Activated T-cell treated with anti-CD3 and anti-CD28 coated beads for 48 hours (primary cell): Measurements from ENCODE around the gene MTHFS.
"Not testable (repeated sequence)": the region's sequence is repeated elsewhere in the genome, so short reads cannot be mapped to it uniquely, and the experiment has no call there.

Experiments
- DNase-seq: peaks from one replicate; pipeline ENCODE4 v3.0.0-alpha.2; 2020; ENCODE audit warnings: low read depth

Gene MTHFS

DNA sequence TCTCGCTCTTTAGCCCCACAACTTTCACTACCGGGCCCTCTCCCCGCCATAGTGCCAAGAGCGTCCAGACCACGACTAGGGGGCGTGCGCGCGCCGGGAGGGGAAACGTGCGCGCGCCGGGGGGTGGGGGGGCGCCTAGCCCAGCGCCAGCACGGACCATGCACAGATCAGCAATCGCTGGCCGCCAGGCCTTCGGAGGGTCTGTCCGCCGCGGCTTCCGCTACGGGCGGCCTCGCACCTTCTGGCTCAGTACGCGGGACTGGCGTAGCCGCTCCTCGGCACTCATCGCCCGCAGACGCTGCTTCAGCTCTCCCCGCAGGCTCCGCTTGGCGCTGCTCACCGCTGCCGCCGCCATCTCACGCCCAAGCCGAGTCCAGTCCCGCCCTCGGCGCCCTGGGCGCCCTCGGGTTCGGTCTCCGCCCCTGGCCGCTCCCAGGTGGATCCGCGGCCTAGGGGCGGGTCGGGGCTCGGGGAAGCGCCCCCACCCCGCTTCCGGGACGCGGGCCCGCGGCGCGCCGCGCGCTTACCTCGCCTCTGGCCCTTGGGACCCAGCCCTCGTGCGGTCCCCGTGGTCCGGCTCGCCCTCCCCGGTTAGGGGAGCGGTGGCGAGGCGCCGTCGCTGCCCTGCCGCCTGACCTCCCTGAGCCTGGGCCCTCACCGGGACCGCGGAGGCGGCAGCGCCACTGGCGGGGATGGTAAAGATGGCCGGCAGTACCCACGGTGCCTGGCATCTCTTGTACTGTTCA is at the start of gene MTHFS:
Gene MTHFS (minus strand): TSS at position 381 of the 746 bp plus-strand sequence. CDS start 26 bp downstream, at position 355.
- peak; percentile 72 for DNase-seq

GRCh38 chr15:79944622-79945021 is 47.8 kb upstream of the MTHFS start:
- no peak for DNase-seq

GRCh38 chr15:79943820-79944219 is 47.0 kb upstream of the MTHFS start:
- no peak for DNase-seq

- no peak for DNase-seq
These were observed 46.1 kb upstream of the MTHFS start for GRCh38 chr15:79942741-79943481.

- DNase-seq, result no peak
These were observed 42.6 kb upstream of the MTHFS start for GRCh38 chr15:79939399-79939798.

- DNase-seq, result no peak
These were observed 41.3 kb upstream of the MTHFS start for GRCh38 chr15:79938143-79938542.

GRCh38 chr15:79935556-79936201 is 38.9 kb upstream of the MTHFS start:
- DNase-seq, result not testable (repeated sequence)

- no peak for DNase-seq
These were observed 36.4 kb upstream of the MTHFS start for GRCh38 chr15:79933231-79933630.

- DNase-seq, result no peak
These were observed 35.6 kb upstream of the MTHFS start for GRCh38 chr15:79932447-79932846.

- no peak for DNase-seq
These were observed 33.7 kb upstream of the MTHFS start for GRCh38 chr15:79930516-79930915.

DNA sequence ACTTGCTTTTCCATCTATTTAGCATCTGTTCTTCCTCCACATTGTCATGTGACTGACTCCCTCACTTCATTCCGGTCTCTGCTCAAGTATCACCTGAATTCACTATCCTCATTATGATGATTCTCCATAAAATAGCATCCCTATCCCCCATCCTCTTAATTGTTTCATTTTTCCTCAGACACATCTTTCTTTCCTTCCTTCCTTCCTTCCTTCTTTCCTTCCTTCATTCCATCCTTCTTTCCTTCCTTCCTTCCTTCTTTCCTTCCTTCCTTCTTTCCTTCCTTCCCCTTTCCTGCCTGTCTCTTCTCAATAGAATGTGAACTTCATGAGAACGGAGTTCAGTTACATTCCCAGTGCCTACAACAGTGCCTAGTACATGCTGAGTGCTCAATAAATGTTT is 32.6 kb upstream of the MTHFS start:
- DNase-seq, result no peak

- DNase-seq, result not testable (repeated sequence)
These were observed 29.3 kb upstream of the MTHFS start for GRCh38 chr15:79926116-79926515.

- no peak for DNase-seq
These were observed 27.6 kb upstream of the MTHFS start for GRCh38 chr15:79924379-79924778.

DNA sequence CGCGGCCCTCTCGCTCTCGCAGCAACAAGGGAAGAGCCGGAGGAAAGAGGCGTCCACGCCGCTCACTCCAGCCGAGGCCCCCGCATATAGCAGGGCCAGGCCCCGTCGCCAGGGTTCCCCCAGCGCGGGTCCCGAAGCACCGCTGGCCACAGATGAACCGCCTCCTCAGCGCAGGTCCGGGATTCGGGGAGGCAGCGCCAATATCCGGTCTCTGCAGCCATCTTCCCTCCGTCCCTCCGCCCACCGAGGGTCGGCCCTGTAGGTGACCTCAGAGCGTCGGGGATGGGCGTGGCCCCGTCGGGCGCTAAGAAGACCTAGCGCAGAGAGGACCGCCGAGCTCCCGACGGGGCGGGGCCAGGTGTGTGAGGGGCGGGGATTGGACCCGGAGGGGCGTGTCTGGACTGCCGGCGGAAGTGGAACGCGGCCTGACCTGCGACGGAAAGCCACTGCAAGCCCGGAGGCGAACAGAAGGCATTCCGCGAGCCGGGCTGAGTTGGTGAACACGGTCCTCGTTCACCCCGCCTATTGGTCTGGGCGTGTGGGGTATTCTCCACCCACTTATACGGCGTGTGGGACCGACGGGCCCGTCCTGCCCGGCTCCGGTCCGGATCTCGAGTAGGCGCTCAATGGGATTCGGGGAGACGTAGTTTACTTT is 26.8 kb upstream of the MTHFS start:
- peak; percentile 100 for DNase-seq

- peak; percentile 60 for DNase-seq
These were observed 26.3 kb upstream of the MTHFS start for GRCh38 chr15:79923079-79923514.

DNA sequence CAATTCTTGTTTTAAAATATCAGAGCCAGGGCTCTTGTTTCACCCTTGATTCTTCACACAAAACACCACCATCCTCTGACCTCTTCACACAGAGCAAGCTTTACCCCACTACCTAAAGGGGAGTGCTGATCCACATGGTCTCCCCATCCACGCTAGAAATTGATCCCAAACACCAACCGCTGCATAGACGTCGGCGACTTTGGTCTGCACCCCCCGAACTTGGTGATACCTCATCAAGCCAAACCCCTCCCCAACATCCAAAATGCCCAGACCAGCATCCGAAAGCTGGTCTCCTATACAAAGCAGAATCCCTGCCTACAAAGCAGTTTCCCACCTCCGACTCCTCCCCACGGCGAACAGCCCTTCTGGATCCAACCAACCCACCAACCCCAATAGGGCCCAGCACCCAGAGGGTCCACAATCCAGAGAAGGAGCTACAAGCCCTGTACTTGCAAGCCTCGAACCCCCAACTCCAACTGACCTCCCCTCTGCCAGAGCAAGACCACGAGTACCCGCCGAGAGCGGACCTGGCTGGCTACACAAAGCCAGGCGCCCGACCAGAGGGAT is 25.8 kb upstream of the MTHFS start:
- no peak for DNase-seq

DNA sequence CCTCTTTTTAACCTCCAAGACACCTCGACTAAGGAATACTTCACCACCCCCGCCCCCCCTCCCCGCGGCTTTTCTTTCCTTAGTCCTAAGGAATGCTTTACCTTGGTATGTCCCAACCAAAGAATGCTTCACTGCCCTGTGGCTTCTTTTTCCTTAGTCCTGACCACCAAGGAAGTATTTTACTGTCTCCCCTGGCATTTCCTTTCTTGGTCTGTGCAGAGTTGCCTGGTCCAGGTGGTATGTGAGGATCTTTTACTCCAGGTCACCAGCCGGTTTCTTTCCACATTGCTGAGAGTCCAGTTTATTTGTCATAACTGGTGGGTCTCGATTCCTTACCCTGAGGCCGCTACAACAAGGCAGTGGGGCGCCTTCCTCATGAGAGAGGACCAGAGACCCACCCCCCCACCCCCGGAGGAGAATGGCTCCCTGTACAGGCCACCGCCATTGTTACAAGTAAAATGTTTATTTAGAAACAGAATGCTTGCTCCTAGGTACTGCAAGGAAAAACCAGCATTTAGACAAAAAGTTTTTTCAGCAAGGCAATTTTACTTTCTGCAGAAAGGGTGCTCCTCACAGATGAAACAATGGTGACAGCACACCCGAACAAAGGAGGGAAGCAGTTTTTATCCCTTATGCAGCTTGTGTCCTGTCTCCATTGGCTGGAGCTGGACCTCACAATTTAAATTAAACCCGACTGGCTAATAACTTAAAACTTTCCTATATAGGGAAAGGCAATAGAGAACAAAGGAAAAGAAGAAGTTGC is 23.1 kb upstream of the MTHFS start:
- no peak for DNase-seq

GRCh38 chr15:79919090-79919748 is 22.4 kb upstream of the MTHFS start:
- no peak for DNase-seq

DNA sequence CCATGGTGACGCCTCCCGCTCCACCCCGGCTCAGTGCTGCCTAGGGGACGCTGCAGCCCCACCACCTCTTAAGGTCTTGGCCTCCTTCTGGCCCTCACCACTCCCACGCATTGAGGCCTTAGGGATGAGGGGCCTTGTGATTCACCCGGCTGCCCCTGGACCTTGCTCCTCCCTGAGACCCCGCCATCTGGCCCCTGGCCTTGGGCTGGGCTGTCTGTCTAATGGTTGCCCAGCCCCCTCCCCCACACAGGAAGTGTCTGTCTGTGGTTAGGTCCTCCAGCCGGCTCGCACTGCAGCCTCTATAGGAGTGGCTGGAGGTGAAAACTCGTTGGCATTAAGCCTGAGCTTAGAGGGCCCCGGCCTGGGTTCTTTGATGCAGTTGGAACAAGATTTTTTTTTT is 21.5 kb upstream of the MTHFS start:
- DNase-seq, result no peak

DNA sequence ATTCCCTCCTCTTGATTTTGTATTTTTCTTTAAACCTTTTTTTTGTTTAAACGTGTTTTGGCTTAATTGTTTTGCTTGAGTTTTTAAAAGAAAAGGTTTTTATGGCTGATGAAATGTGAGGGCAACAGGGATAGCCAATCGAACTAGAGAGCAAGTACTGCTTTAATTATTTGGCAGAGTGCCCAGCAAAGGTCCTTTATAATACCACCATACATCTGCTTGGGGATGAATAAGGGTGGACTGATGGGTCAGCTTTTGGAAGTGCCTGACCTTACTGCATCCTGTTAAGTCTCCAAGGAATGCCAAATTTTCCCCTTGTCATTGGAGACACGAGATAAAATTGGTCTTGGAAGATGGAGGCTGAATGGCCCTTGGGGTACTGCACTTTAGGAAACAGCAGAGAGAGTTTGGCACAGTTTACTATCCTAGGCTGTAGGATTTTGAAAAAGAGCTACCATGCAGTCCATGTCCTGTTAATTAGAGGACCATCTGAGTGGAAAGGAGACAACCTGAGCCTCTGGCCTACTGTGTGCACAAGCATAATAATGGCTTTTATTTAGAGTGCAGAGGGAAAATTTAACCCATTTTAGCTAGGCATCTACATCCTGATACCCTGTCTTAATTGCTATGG is 19.8 kb upstream of the MTHFS start:
- DNase-seq, result no peak
